Activated T-helper 9 cell treated with anti-CD3 and anti-CD28 coated beads, Interleukin-2, amount 50 U/mL, for 16 hours (primary cell): ENCODE data around the gene FADD.

Experiments
- DNase-seq: peaks from one replicate; pipeline ENCODE4 v3.0.0-alpha.2; 2020; ENCODE audit warnings: low read depth

FADD gene, protein sequence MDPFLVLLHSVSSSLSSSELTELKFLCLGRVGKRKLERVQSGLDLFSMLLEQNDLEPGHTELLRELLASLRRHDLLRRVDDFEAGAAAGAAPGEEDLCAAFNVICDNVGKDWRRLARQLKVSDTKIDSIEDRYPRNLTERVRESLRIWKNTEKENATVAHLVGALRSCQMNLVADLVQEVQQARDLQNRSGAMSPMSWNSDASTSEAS

GRCh38 chr11:70202920-70203750 is at the start of gene FADD:
Gene FADD, plus strand, starts transcription at chr11:70203296. Its CDS starts 164 bp downstream, at chr11:70203460.
- peak; percentile 83 for DNase-seq

GRCh38 chr11:70155386-70155785 is 47.7 kb upstream of the FADD start:
- DNase-seq: no peak

- DNase-seq: no peak
Measured at GRCh38 chr11:70156291-70157037, 46.6 kb upstream of the FADD start.

GRCh38 chr11:70158201-70158600 is 44.9 kb upstream of the FADD start:
- DNase-seq: no peak

- DNase-seq: no peak
Measured at GRCh38 chr11:70158757-70159389, 44.2 kb upstream of the FADD start.

GRCh38 chr11:70159627-70160570 is 43.2 kb upstream of the FADD start:
- DNase-seq: no peak

GRCh38 chr11:70161043-70161625 is 42.0 kb upstream of the FADD start:
- DNase-seq: no peak

- no peak for DNase-seq
Measured at GRCh38 chr11:70164705-70165104, 38.4 kb upstream of the FADD start.

DNA sequence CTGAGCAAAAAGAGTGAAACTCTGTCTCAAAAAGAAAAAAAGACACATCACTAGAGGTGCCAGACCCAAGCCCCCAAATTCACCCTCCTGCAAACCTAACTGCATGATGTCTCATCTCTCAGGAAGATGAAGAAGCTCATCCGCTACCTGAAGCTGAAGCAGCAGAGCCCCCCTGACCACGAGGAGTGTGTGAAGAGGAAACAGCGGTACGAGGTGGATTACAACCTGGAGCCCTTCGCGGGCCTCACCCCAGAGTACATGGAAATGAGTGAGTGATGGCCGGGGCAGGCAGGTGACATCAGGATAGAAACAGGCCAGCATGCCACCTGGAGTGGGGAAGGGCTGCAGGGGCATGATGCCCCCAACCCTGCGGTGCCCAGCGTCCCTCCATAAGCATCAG is 36.0 kb upstream of the FADD start:
- no peak for DNase-seq

DNA sequence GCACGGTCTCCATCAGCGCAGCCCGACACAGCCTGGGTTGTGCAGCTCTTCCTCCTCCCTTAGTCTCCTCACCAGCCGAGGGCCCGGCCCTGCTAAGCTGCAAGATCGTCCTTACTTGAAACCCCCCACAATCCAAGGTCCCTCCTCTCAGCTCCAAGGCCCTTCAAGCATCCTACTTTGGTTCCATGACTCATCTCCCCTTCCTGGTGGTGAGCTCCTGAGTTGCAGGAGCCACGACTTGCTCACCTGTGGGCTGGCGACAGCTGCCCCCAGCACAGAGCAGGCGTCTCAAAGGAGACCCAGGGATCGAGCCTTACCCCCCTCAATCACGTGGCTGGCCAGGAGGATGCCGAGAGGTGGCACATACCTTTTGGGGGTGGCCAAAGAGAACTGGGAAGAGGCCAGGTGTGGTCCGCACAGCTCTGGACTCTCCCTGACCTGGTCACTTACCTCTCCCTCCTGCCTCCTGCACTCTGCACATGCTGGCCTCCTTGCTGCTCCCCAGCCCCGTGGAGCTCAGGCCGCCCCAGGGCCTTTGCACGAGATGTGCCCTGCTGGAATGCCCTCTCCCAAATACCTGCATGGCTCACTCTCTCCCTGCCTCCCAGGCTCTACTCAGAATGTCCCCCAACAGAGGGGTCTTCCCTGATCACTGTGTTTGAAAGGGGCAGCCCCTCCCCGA is 35.2 kb upstream of the FADD start:
- DNase-seq: no peak

- DNase-seq: no peak
Measured at GRCh38 chr11:70168405-70168754, 34.7 kb upstream of the FADD start.

DNA sequence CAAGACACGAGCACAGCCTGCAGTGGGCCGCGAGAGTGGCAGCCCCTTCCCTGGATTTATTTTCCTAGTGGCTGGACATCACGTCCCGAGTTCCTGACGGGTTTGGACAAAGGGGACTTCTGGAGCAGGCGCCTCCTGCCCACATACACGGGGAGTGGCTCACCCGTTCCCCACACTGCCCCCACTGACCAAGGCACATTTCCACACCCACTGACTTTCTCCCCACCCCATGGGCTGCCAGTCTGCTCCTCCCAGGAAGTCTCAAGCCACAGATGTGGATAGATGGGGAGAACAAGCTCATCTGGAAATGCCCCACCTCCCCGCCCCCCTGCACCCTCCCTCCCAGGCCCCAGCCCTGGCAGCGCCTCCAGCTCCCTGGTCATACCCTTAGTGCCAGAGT is 34.0 kb upstream of the FADD start:
- DNase-seq: no peak

- no peak for DNase-seq
Measured at GRCh38 chr11:70169632-70170031, 33.5 kb upstream of the FADD start.

DNA sequence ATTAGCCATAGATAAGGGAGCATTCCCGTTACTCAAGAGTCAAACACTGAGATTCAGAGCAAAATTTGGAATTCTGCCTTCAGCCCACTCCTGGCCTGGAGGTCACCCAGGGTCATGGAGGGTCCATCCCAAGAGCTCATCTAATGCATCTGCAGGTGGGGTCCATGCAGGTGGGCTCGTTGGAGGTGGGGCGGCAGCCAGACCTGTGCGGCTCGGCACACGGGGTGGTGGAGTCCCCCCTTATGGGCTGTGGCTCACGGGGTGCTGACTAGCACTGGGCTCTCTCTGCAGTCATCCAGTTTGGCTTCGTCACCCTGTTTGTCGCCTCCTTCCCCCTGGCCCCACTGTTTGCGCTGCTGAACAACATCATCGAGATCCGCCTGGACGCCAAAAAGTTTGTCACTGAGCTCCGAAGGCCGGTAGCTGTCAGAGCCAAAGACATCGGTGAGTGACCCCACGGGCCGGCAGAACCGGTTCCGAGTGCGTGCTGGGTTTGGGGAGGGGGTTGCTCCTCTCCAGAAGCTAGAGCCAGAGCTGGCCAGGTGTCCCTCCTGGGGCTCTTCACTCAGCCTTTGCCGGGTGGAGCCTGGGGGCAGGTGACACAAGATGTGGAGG is 32.4 kb upstream of the FADD start:
- no peak for DNase-seq

- DNase-seq: no peak
Measured at GRCh38 chr11:70173018-70173417, 30.1 kb upstream of the FADD start.

GRCh38 chr11:70174547-70175235 is 28.4 kb upstream of the FADD start:
- no peak for DNase-seq

- DNase-seq: no peak
Measured at GRCh38 chr11:70175236-70175698, 27.8 kb upstream of the FADD start.

GRCh38 chr11:70176940-70177689 is 26.0 kb upstream of the FADD start:
- DNase-seq: peak; percentile 19
